GM04503 (cell line): ENCODE measurements around the gene AGBL4.
"Not testable (repeated sequence)": the region's sequence is repeated elsewhere in the genome, so short reads cannot be mapped to it uniquely, and the experiment has no call there.

ENCODE experiments used
- DNase-seq: peaks from one replicate; pipeline ENCODE4 v3.0.0-alpha.2; 2012; ENCODE audit warnings: low read depth

AGBL4 gene

DNA sequence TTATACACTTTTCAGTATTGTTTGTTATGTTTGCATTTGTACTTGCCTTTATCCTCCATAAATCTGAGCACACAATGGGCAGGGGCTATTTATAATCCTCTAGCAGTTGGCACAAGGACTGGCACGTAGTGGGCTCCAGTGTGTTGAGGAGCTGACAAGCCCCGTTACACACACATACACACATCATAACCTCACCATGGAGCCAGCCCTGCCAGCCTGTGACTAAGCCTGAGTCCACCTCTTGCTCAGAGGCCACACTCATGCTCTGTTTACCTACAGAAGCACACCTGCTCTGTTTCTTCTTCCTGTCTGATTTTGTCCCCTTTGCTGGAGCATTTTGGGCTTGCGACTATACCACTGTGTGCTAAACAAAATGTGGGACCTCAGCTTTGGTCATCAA is 1487.3 kb downstream of the AGBL4 start:
- DNase-seq, result no peak

DNA sequence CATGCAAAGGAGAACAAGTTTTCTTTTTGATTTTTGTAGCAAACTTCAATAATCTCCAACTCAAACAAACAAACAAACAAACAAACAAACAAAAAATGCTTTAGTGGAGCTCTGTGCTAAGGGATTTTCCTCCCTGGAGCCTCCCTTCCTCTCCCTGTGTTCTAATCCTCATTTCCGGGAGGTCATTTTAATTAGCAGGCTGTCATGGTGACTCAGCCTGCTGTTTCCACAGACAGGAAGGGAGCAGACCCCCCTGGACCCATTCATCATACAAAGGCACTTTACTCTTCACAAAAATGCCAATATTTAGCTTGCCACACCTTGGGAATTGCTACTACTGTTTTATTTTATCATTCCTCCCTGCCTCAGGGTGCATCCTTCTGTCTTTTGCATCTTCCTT is 1490.8 kb downstream of the AGBL4 start:
- no peak for DNase-seq

DNA sequence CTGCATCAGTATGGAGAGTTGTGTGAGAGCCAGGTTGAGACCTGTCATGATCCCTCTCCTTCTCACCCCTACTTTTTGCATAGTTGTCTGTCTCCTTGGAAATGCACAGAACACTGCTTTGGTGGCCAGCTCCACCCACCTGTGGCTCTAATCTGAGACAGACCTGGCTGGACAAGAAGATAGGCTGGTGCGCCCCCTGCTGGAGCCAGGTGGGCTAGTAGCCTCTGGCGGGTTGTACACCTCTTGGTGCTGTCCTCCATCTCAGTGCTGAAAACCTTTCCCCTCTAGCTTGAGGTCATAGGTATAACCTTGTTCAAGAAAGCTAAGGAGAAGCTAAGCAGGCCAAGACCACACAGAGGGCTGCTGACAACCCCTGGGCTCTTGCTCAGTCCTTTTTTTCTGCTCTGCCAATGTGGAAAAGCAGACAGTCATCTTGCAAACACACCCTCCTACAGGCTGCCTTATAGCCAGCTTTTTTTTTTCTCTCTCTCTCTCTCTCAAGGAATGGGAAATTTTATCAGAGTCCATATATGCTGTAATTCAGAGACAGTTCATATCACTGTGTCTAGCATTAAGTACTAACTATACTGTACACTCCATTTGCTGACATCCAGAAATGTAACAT is 1492.9 kb downstream of the AGBL4 start:
- no peak for DNase-seq

DNA sequence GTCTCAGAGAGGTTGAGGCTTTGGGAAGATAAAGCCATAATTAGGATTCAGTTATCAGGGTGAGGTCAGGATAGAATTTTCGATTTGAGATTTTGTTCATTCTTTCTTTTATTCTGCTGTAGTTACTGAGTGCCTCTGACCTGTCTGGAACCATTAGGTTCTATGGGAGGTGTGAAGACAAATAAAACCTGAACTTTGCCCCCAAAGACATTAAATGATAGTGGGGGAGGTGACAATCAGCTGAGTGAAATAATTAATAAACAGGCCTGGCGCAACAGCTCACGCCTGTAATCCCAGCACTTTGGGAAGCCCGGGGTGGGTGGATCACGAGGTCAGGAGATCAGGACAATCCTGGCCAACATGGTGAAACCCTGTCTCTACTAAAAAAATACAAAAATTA is 1496.7 kb downstream of the AGBL4 start:
- DNase-seq, result no peak

DNA sequence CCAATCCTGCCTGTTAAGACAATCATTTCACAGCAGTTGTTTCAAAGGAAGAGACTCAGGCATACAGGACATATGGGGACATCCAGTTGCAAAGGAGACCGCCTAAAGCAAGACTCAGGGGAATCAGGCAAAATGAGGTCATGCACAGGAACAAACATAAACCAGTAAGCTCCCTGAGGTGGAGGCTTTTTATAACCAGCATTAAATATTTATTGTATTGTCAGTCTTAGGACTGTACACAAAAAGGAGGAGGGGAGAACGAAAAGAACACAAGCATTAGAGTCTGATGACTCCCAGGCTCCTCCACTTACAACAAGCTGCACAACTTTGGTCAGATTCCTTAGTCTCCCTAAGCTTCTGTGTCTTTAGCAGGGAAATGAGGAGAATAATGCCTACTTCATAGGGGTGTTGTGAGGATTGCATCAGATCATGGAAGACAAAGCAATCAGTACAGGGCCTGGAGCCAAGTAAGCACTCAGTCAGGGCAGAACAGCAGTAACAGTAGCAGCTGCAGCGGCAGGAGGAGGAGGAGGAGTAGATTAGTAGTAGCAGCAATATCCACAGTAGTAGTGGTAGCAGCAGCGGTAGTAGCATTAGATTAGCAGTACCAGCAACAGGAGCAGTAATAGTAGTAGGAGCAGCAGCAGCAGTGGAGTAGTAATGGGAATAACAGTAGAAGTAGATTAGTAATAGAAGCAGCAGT is 1497.6 kb downstream of the AGBL4 start:
- no peak for DNase-seq

DNA sequence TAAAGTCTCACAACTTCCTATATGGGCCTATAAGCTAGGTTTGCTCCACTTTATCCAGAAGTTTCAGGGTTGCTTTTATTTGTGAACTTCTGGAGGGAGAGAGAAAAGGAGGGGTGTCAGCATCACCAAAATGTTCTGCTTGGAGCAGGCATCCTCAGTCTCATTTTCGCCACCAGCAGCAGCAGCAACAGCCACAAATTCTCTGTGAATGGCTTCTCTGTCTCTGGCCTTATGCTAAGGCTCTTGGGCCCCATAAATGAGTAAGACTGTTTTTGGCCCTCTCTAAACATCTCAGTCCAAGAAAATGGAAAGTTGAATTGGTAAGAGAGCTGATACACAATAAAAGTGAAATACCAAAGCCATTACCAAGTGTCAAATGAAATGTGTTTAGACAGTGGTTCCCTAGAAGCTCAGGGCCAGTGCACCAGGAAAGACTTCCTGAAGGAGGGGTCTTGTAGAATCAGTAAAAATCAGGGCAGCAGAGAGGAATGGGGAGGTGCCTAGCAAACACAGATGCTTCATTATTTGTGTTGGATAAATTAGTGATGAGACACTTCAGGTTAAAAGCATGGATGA is 1498.8 kb downstream of the AGBL4 start:
- no peak for DNase-seq

DNA sequence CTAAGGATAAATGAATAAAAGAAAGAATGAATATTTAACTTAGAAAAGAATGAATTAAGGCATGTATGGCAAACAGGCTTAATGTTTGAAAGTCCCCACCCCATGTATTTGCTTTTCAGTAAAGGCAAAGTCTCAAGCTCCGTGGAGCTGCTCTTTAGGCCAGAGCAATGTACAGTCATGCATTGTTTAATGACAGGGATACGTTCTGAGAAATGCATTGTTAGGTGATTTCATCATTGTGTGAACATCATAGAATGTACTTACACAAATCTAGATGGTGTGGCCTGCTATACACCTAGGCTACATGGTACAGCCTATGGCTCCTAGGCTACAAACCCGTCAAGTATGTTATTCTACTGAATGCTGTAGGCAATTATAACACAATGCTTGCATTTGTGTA is 1500.2 kb downstream of the AGBL4 start:
- no peak for DNase-seq

DNA sequence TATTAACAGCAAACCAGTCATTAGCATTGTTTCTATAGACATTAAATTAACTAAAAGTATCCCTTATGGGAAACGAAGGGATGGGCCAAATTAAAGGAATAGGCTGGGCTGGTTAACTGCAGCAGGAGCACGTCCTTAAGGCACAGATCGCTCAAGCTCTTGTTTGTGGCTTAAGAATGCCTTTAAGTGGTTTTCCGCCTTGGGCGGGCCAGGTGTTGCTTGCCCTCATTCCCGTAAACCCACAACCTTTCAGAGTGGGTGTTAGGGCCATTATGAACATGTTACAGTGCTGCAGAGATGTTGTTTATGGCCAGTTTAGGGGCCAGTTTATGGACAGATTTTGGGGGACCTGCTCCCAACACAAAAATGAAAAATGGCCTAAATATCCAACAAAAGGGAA is 1503.9 kb downstream of the AGBL4 start:
- DNase-seq, result not testable (repeated sequence)

DNA sequence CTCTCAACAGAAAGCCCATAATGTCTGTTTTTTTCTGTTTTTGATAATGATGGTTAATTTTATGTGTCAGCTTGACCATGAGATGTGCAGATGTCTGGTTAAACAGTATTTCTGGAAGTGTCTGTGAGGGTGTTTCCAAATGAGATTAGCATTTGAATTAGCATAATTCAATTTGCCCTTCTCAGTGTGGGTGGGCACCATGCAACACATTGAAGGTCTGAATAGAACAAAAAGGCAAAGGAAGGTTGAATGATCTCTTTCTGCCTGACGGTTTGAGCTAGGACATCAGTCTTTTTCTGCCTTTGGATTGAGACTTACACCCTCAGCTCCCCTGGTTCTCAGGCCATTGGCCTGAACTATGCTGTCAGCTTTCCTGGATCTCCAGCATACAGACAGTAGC is 1516.9 kb downstream of the AGBL4 start:
- DNase-seq, result no peak

DNA sequence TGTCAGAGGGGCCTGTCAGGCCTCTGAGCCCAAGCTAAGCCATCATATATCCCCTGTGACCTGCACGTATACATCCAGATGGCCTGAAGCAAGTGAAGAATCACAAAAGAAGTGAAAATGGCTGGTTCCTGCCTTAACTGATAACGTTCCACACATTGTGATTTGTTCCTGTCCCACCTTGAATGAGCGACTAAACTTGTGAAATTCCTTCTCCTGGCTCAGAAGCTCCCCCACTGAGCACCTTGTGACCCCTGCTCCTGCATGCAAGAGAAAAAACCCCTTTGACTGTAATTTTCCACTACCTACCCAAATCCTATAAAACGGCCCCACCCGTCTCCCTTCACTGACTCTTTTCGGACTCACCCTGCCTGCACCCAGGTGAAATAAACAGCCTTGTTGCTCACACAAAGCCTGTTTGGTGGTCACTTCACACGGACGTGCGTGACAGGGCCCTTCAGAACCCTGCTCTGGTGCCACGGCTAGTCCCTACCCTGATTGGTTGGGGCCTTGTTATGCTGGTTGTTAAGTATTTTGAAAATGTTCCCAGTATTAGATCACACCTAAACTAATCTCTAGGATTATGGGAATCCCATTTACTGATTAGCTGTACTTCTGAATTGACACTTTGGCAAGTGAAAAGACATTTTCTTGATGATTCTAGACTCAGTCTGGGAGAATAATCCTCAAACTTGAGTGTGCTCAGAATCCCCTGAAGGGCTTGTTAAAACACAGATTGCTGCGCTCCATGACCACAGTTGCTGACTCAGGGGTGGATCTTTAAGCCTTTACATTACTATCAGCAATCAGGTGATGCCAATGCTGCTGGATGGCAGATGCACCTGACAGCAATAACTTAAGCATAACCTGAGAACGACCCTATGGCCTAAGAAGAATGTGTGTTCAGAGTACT is 1523.0 kb downstream of the AGBL4 start:
- DNase-seq, result no peak

DNA sequence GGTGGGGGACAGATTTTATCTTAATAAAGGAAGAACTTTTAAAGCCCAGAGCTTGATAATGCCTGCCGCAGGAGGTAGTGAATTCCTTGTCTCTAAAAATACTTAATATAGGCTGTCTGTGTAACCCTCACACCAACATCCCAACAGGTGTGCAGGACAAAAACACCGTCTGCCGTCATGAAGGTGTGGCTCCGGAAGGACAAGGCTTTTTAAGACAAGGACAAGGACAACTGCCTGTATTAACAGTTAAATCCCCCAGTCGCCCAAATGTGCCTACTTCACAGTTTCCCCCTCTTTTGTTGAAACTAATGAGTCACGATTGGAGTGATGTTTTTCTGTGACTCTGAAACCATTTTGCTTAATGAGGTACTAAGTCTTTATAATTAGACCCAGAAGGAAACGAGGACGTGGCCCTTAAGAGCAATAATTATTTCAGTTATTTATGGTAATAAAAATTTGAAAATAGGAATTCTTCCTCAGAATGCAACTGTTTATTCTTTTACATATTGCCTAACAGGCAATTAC is 1524.5 kb downstream of the AGBL4 start:
- DNase-seq, result no peak

DNA sequence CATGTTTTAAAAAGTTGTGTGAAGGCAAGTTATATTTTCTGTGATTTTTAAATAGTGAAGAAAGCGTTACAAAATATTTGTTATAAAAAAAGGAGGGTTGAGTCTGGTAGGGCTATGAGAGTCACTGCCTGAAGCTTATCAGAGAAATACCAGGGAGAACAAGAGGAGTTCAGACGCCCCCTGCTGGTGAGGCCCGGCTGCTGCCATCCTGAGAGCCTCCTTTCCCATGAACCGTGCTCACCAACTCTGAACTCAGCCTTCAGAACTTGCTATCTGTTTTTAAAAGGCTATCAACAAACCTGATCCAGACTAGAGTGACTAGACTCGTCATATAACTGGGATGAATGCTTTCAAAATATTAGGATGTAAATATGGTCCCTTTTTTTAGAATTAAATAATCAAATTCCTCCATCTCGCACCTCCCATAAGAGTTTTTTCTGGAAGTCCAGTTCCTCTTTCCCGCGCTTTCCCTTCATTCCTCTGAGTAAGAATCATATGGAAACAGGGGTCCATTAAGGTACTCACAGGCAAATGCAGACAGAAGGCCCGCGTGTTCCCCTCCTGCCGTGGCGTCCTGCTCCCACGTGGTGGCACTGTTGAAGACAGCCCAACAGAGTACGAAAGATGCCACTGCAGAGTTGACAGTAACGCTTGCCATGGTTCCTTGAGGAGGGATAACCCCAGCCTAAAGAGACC is 1525.5 kb downstream of the AGBL4 start:
- no peak for DNase-seq

DNA sequence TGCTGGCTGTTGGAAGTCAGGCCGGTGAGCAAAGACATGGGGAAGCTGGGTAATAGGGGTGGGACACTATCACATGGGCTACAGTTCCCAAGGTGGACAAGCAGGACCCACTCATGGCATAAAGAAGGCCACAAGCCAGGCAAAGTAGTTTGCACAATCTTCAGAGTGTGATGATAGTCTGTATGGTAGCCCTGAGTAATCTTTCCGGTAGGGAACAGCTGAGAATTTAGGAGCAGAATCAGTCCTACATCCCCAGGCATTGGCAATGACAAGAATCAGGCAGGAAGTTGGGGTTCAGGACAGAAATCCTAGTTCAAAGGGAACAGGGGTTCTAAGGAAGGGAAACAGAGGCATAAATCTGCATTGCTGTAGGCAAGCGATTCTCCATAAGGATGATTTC is 1527.8 kb downstream of the AGBL4 start:
- no peak for DNase-seq

DNA sequence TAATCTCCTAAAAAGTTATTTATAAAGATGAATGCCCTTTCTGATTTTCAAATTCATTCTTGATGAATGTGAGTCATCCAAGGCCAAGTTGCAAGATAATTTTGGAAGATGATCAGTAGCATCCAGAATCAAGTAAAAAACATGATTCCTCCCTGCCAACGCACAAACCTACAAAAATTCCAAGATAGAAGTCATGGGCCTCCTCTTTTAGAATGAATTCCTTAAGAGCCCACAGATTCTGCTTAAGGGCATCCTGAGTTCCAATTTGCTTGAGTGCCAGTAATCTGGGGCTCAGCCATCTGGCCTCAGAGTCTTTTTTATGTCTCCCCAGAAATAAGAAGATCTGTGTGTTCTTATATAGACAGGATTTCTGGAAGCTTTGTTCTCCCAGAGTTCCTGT is 1528.6 kb downstream of the AGBL4 start:
- no peak for DNase-seq

DNA sequence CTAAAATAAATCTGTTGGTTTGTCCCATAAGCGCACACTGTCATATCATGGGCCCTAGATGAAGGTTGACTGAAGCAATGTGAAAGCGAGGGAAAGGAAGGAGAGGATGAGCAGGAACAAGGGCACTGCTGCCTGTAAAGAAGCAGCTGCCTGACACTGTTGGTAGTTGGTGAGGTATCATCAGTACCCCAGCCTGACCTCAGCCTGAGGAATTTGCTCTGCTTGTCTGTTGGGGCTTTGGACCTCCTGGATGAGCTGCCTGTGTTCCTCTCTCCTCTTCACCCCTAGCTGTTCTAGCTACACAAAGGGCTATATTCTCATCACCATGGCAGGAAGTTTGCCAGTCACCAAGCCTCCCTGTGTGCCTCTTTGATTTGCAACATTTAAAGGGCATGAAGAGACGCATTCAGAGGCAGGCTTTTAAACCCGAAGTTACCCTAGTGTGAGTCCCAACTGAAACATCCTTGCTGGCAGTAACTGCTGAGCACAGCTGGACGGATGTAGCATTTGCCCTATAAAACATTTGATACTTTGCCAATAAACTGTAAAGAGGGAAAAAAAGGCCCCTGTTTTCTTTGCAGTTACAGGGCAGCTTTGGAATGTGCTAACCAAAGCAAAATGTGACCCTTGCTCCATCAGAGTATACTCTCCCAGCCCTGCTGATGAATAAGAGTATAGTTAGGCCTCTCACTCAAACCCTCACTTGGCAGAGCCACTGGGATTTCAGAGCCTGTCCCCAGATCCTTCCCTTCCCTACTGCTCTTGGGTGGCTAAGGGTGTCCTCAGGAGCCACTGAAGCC is 1529.6 kb downstream of the AGBL4 start:
- peak; percentile 69 for DNase-seq

DNA sequence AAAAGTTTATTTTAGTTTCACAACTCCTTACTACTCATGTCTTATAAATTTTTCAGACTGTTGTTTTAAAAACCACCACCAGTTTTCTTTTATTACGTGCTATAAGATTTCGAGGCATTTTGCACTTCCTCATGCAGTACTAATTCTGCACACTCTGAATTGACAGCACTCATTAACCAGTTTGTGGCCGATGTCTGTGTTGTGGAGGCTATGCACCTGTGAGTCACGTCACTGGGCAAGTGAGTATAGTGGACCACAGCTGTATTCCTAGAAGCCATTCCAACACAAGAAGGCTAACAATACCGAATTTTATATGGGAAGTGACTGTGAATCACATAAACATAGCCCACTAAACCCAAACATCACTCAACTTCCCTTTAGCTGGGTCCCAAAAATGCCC is 1530.7 kb downstream of the AGBL4 start:
- no peak for DNase-seq

DNA sequence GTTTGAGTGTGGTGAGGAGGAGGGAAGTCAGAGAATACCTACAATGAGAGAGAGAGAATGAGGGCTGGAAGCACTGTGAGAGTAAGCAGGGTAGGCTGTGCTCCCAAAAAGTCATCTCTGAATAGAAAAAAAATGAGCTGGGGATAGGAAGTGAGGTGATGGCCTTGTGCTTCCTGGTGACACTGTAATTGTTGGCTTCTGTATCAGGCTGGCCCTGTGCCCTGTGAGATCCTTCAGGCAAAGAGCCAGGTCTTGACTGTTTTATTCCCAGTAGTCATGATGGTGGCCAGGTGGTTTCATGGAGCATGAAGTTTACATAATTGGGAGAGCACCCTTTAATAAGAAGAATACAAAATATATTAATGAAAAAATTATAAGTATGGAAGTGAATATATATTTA is 1531.4 kb downstream of the AGBL4 start:
- DNase-seq, result no peak

DNA sequence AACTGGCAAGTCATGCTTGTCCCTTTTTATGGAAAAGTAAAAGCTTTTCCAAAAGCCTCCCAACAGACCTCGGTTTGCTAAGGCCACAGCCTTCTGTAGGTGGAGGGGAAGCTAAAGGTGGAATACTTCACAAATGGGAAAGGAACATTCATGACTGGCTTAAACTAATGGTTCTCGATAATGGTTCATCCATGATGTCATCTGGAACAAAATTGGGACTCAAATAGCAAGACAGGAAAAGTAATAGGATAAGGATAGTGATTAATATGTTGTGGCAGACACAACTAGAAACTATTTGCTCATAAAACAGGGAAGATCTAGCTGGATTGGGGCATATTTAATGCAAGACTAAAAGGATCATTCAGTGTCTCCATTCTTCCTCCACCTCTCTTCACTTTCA is 1535.0 kb downstream of the AGBL4 start:
- DNase-seq, result no peak
